ENCODE measurements around the gene FGD1.
"Not testable (repeated sequence)": the region's sequence is repeated elsewhere in the genome, so short reads cannot be mapped to it uniquely, and the experiment has no call there.

FGD1 gene

DNA sequence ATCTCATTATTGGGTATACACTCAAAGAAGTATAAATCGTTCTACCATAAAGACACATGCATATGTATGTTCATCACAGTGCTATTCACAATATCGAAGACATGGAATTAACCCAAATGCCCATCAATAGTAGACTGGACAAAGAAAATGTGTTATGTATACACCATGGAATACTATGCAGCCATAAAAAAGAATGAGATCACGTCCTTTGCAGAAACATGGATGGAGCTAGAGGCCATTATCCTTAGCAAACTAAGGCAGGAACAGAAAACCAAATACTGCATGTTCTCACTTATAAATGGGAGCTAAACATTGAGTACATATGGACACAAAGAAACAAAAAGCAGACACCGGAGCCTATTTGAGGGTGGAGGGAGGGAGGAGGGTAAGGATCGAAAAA is 6.2 kb downstream of the FGD1 start:
- H3K36me3 Mint-ChIP-seq, H3K4me1 Mint-ChIP-seq, H3K9me3 Mint-ChIP-seq, DNase-seq, H3K4me3 Mint-ChIP-seq, H3K27ac Mint-ChIP-seq, CTCF ChIA-PET: not testable (repeated sequence)
- peaks cover 24% of the 10 kb centered on the region for H3K27me3 Mint-ChIP-seq

DNA sequence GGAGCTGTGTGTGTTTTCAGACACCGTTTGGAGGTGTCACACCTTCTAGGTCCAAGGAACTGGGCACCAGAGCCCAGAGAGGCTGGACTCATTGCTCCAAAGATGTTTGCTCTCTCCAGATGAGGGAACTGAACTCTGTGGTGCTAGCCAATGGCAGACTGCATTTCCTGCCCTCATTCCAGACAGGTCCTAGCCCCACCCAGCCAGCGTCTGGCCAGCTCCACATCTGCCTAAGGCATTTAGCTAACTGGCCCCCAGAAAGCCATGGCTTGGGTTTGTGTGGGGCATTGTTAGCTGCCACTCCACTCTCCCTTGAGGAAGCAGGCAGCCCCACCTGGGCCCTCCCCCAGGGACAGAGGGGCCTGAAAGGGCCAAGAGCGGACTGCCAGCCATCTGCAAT is 11.4 kb downstream of the FGD1 start:
- peaks cover 2% of the 10 kb centered on the region for H3K27me3 Mint-ChIP-seq
- H3K36me3 Mint-ChIP-seq, result no peaks in the 10 kb centered on the region
- CTCF ChIA-PET, result no interaction called here
- H3K27ac Mint-ChIP-seq, result no peak overlapping the region
- H3K4me3 Mint-ChIP-seq, result no peak overlapping the region
- no peaks in the 10 kb centered on the region for H3K4me1 Mint-ChIP-seq
- no peak for DNase-seq
- no peaks in the 10 kb centered on the region for H3K9me3 Mint-ChIP-seq

DNA sequence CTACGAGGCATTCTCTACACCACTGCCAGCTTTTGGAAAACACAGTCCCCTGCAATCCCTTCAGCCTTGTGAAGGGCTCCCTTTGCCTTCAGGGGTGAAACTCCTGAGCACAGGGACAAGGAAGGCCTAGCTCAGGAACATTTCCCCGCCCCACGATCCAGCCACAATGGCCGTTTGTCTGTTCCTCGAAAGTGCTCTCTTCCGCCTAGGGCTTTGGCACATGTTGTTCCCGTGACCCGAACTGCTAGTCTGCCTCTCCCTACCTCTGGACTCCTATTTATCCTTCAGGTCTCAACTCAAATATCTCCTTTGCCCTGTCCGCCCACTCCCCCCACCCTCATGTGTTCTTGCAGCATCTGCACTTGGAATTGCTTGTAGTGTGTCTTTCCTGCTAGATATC is 12.1 kb downstream of the FGD1 start:
- Mint-ChIP-seq H3K4me3 (no peak overlapping the region), H3K27ac (no peak overlapping the region), H3K4me1 (no peaks in the 10 kb centered on the region), H3K36me3 (no peaks in the 10 kb centered on the region), H3K9me3 (no peaks in the 10 kb centered on the region), H3K27me3 (peaks cover 8% of the 10 kb centered on the region)
- CTCF ChIA-PET, result no interaction called here
- DNase-seq, result no peak

DNA sequence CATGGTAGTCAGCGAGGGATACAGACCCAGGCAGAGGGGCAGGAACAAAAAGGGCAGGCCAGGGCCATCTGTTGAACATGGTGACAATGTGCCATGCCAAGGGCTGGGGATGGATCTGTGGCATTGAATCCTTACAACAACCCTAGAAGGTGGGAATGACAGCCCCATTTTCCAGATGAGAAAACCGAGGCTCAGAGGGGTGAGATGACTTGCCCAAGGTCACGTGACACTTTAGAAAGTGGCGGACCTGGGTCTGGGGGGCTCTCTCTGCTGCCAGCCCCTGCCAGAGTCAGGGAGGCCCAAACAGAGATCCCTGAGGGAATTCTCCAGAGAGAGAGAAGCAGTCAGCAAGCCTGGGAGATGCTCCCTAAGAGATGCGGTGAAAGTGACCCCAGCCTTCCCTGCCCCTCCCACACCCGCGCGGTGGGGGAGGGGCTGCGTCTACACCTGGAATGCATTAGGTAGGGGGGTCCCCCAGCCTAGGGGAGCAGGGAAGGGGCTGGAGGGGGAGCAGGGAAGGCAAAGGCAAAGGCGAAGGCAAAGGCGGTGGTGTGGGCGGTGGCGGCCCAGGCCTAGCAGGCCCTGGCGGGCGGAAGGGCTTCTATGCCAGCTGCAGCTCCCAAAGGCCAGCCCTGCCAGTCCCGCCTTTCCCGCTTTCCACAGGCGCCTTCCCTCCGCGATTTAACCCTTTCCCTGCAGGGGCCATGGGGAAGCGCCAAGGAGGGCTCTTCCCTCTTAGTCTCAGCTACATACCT is 13.0 kb downstream of the FGD1 start:
- H3K27ac Mint-ChIP-seq, result no peak overlapping the region
- CTCF ChIA-PET, result no interaction called here
- no peaks in the 10 kb centered on the region for H3K9me3 Mint-ChIP-seq
- H3K4me3 Mint-ChIP-seq, result no peak overlapping the region
- H3K27me3 Mint-ChIP-seq, result peaks cover 8% of the 10 kb centered on the region
- no peaks in the 10 kb centered on the region for H3K4me1 Mint-ChIP-seq
- H3K36me3 Mint-ChIP-seq, result no peaks in the 10 kb centered on the region
- no peak for DNase-seq

DNA sequence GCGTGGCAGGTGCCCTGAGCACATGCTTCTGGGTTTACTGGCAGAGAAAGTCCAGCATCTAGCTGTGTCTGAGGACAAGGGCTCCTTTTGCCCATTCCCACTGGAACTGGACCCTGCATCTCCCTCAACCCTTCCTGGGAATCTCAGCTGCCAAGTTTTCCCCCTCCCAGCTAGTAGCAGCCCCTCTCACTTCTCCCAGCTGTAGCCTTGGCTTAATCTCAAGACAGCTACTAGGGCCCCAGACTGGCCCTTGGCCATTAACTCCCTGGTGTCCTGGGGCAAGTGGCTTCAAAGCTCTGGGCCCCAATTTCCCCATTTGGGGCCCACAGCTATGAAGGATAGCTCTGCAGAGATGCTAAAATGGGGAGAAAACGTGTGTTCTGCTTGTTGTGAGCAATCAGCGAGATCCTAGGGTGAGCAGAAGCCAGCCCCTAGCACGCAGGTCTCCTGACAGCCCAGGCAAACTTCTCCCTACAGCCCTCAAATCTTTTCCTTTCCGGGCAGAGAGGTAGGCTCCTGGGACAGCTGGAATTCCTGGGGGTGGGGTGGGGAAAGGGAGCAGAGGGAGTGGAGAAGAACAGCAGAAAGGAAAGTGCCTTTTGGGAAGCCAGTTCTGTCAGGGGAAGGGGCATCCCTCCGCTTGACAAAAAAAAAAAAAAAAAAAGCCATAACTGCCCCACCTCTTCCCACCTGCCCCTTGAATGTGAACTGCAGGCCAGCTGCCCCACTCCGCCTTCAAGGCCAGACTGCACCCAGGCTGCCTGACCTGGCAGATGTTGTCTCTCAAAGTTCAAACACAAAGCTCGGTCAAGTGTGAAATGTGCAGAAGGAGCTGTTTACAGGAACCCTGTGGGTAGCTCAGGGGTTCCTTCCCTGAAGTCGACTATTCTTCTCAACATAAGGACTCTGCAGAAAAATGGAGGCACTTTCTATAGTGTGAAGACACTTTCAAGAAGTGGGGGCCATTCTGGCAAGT is 16.6 kb downstream of the FGD1 start:
- no peak overlapping the region for H3K4me3 Mint-ChIP-seq
- no peak for DNase-seq
- no peaks in the 10 kb centered on the region for H3K36me3 Mint-ChIP-seq
- H3K27me3 Mint-ChIP-seq, result peaks cover 12% of the 10 kb centered on the region
- H3K9me3 Mint-ChIP-seq, result no peaks in the 10 kb centered on the region
- CTCF ChIA-PET, result no interaction called here
- no peak overlapping the region for H3K27ac Mint-ChIP-seq
- no peaks in the 10 kb centered on the region for H3K4me1 Mint-ChIP-seq

DNA sequence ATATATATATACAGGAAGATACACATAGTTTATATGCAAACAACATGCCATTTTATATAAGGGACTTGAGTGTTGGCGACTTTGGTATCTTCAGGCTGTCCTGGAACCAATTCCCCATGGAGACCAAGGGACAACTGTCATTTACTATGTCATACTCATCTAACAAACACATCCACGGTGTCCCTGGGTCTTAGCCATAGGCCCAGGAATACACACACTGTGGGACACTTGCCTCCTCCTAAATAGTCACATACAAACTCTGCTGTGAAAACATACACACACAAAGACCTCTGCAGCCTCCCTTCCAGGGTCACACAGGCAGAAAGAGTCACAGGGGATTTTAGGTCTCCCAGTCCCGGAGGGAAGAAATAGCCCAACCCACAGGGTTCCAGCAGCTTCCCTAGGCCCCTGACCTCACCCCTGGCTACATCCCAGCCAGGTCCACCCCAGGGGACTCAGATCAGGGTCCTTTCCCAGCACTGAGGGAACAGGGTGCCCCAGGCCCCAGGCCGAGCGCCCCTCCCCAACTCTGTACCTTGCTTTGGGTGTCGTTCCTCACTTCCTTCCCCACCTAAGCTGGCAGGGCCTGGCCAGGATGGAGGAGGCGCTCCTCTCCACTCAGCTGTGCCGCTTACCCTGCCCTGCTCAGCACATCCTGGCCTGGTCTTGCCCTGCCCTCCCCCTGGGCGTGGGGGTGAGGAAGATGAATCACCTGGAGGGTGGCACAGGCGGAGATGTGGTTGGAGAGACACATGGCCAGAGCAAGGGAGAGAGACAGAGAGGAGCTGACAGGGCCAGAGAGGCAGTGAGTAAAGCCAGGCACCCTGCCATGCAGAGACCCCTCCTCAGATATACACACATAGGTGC is 21.8 kb downstream of the FGD1 start:
- peaks cover 5% of the 10 kb centered on the region for H3K27me3 Mint-ChIP-seq
- DNase-seq, result no peak
- CTCF ChIA-PET, result no interaction called here
- no peak overlapping the region for H3K27ac Mint-ChIP-seq
- H3K9me3 Mint-ChIP-seq, result no peaks in the 10 kb centered on the region
- no peaks in the 10 kb centered on the region for H3K4me1 Mint-ChIP-seq
- H3K36me3 Mint-ChIP-seq, result no peaks in the 10 kb centered on the region
- H3K4me3 Mint-ChIP-seq, result no peak overlapping the region

DNA sequence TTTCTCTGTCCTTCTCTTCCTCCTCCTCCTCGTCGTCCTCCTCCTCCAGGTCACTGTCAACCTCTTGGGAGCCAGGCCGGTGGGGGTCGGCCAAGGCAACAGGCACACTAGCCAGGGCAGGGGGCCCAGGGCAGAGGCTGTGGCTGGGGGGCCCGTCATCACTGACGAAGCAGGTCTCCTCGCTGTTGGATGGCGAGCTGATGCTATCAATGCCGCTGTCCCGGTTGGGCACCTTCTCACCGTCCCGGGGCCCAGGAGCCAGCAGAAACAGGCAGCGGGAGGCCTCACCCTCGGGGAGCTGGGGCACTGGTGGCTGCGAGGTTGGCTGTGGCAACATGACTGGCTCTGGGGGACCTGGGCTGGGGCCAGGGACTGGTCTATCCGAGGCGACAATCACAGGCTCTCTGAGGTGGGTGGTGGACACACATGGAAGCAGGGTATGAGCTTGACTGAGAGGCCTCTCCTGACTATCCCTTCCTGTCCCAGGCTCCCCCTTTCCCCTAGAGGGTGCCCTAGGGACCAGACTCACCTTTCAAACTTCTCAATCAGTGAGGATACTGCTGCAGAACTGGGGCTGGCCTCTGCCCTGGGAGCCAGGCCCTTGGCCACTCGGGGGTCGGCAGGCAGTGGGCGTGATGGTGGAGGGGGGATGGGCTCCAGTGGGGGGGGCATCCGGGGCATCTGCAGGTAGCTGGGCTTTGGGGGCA is 25.8 kb downstream of the FGD1 start:
- H3K27me3 Mint-ChIP-seq, result no peaks in the 10 kb centered on the region
- DNase-seq, result no peak
- H3K36me3 Mint-ChIP-seq, result no peaks in the 10 kb centered on the region
- H3K4me1 Mint-ChIP-seq, result no peaks in the 10 kb centered on the region
- H3K4me3 Mint-ChIP-seq, result no peak overlapping the region
- CTCF ChIA-PET, result no interaction called here
- H3K9me3 Mint-ChIP-seq, result no peaks in the 10 kb centered on the region
- H3K27ac Mint-ChIP-seq, result no peak overlapping the region

DNA sequence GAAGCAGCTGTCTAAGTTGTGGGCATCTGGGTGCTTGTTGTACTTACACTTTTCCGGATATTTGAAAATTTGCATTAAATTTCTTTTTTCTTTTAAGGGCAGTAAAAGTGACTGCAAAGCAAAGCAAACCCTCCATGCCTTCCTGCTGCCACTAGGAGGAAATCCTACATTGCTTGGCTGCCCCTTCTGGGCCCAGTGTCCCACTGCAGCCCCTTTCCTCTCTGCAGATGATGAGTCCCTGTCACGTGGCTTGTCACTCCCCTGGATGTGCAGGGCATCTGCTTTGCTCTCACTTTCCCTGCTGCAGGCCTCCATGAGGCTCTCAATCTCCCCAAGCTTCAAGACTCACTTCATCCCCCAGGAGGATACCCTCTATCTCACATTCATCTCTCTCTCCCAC is 43.1 kb downstream of the FGD1 start:
- CTCF ChIA-PET, result no interaction called here
- no peak overlapping the region for H3K4me3 Mint-ChIP-seq
- no peak for DNase-seq
- H3K27ac Mint-ChIP-seq, result no peak overlapping the region
- H3K27me3 Mint-ChIP-seq, result no peaks in the 10 kb centered on the region
- no peaks in the 10 kb centered on the region for H3K4me1 Mint-ChIP-seq
- H3K9me3 Mint-ChIP-seq, result no peaks in the 10 kb centered on the region
- H3K36me3 Mint-ChIP-seq, result no peaks in the 10 kb centered on the region

DNA sequence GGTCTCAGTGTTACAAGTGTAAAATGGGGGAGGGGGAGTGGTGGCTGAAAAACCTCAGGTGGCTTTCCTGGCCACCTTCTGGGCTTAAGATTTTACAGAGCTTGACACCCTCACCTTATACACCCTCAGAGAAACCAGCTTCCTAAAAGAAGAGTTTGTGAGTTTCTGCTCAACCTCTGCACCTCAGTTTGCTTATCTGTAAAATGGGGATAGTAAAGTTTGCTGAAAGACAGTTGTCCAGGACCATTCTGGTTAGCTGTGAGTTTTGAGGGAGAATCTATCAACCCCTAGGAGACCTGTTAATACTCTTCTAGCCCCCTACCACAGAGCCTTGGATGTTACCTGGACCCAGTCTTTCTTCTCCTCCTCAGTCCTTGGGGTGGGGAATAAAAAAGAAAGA is 46.1 kb downstream of the FGD1 start:
- no peak overlapping the region for H3K4me3 Mint-ChIP-seq
- CTCF ChIA-PET, result no interaction called here
- no peaks in the 10 kb centered on the region for H3K9me3 Mint-ChIP-seq
- no peak for DNase-seq
- H3K27me3 Mint-ChIP-seq, result no peaks in the 10 kb centered on the region
- peaks cover 2% of the 10 kb centered on the region for H3K36me3 Mint-ChIP-seq
- H3K4me1 Mint-ChIP-seq, result no peaks in the 10 kb centered on the region
- no peak overlapping the region for H3K27ac Mint-ChIP-seq

DNA sequence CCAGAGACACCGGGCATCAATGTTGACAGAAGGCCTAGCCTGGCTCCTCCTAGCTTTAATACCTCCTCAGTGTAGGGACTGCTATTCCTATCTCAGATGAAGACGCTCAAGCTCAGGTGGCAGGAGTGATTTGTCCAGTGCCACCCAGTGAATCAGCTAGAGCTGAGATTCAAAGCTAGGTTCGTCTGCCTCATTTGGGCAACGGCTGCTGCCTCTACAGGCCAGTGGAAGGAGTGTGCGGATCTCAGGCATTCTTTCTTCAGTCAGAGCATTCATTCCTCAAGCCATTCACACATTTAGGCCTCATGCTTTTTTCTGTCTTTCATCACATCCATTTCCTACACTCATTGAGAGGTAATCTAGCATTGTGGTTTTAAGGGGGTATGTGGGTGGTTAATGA is 48.6 kb downstream of the FGD1 start:
- no peak for DNase-seq
- H3K36me3 Mint-ChIP-seq, result peaks cover 14% of the 10 kb centered on the region
- peaks cover 11% of the 10 kb centered on the region for H3K4me1 Mint-ChIP-seq
- no peaks in the 10 kb centered on the region for H3K9me3 Mint-ChIP-seq
- CTCF ChIA-PET, result no interaction called here
- no peaks in the 10 kb centered on the region for H3K27me3 Mint-ChIP-seq
- H3K4me3 Mint-ChIP-seq, result no peak overlapping the region
- H3K27ac Mint-ChIP-seq, result no peak overlapping the region

DNA sequence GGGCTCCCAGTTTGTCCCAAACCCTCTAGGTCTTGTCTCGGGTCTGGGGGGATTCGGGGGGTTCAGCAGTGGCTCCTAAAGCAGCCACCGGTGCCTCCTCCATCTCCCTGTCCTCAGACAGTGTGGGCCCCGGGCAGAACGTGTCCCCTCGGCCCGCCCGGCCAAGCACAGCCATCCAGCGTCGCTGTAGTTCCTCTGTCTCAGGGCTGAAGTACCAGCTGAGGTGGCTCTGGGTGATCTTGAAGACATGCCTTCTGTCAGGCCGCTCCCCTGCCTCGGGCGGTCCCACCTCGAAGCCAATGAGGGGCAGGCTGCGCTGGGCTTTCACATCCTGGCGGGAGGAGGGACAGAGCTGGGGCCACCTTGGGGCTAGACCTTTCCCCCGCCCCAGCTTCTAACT is 50.0 kb downstream of the FGD1 start:
- CTCF ChIA-PET, result interaction anchor here (0.6 kb wide), 1 partner anchor 1437 kb away, joined by 3 read pairs; no protein-coding TSS in a partner anchor
- Mint-ChIP-seq H3K9me3 (no peaks in the 10 kb centered on the region), H3K36me3 (peaks cover 18% of the 10 kb centered on the region), H3K27ac (no peak overlapping the region), H3K4me1 (peaks cover 24% of the 10 kb centered on the region), H3K27me3 (no peaks in the 10 kb centered on the region), H3K4me3 (no peak overlapping the region)
- DNase-seq, result no peak

DNA sequence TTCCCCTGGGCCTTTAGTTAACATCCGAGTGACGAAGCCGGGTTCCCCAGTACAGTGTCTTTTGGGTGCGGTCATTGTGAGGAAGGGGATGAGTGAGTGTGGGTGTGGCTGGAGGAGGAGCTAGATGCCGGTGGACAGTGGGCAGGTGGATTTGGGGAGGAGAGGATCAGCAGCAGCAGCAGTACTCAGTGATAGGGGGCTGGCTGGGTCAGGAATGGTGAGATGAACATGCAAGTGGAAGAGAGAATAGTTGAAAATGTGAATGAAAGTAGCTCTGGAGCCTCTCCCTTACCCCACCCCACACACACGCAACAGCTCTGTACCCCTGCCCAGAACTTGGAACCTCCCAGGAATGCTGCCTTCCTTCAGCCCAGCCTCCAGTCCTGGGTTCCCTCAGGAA is 51.3 kb downstream of the FGD1 start:
- DNase-seq, result no peak
- peaks cover 31% of the 10 kb centered on the region for H3K4me1 Mint-ChIP-seq
- CTCF ChIA-PET, result no interaction called here
- no peak overlapping the region for H3K4me3 Mint-ChIP-seq
- H3K27ac Mint-ChIP-seq, result no peak overlapping the region
- H3K27me3 Mint-ChIP-seq, result no peaks in the 10 kb centered on the region
- no peaks in the 10 kb centered on the region for H3K9me3 Mint-ChIP-seq
- peaks cover 22% of the 10 kb centered on the region for H3K36me3 Mint-ChIP-seq

DNA sequence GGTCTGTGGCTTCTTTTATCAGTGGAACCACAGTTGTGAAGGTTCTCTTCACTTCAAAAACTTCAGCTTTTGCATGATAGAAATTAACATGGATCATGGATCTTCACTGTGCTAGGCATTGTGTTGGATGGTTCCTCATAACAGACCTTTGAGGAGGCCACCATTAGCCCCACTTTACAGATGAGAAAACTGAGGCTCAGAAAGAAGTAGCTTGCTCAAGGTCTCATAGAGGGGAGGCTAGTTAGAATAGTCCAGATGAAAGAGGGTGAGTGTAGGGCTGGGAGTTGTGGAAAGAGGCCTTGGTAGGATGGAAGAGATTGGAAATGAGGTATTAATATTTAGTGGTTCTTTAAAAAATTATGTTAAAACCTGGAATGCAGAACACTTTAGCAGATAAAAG is 53.2 kb downstream of the FGD1 start:
- Mint-ChIP-seq H3K4me1 (peaks cover 32% of the 10 kb centered on the region), H3K27me3 (no peaks in the 10 kb centered on the region), H3K36me3 (peaks cover 22% of the 10 kb centered on the region), H3K4me3 (no peak overlapping the region), H3K9me3 (no peaks in the 10 kb centered on the region), H3K27ac (no peak overlapping the region)
- no peak for DNase-seq
- CTCF ChIA-PET, result no interaction called here

Measured in activated naive CD4-positive, alpha-beta T cell treated with anti-CD3 and anti-CD28 coated beads, Interleukin-2, amount 10 ng/mL, durations not matched to agents 7 days and 5 days (primary cell).